Measurements from ENCODE around the gene PLAAT3. TPM values are rescaled to one million over a fixed set of nuclear protein-coding genes. Genes with fewer than 3 reads are reported as not detected.

PLAAT3 gene
- total RNA-seq, 1 experiment from 2014 or later = 0.69 TPM

DNA sequence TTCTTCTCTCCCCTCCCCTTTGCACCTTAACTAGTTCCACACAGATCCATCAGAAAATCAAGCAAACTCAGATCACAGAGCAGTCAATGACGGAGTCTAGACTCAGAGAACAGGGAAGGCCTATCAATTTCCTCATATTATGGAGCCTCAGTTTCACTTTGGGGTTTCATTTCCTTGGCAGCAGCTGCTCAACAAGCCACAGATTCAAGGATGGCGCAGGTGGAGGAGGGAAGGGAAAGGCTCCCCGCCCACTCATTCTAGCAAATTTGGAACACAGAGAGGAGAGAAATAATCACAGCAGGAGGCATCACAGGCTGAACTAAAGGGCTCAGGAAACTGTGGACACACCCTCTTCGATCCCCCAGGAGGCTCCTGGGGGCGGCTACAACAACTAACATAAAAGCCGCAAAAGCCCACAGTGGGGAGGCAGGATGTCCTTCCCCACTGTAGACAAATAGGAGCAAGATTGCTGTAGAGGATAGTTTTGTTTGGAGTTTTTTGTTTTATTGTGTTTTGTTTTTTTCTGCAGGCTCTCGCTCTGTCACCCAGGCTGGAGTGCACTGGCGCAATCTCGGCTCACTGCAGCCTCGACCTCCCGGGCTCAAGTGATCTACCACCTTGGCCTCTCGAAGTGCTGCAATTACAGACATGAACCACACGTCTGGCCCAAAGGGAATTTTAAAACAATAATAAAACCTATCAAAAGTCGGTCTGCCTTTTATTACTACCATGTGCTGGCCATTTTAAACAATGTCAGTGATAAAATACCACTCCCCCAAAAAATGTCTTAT lies 3.4 kb downstream of the PLAAT3 start:
- CTCF ChIA-PET = no interaction called here
- TF ChIP-seq EZH2 (IDR thresholded peaks at IDR 0.05; ENCODE audit: borderline replicate concordance, low read depth, low read length, poor library complexity, severe bottlenecking) = no peak
- TF ChIP-seq, protein P1, sequence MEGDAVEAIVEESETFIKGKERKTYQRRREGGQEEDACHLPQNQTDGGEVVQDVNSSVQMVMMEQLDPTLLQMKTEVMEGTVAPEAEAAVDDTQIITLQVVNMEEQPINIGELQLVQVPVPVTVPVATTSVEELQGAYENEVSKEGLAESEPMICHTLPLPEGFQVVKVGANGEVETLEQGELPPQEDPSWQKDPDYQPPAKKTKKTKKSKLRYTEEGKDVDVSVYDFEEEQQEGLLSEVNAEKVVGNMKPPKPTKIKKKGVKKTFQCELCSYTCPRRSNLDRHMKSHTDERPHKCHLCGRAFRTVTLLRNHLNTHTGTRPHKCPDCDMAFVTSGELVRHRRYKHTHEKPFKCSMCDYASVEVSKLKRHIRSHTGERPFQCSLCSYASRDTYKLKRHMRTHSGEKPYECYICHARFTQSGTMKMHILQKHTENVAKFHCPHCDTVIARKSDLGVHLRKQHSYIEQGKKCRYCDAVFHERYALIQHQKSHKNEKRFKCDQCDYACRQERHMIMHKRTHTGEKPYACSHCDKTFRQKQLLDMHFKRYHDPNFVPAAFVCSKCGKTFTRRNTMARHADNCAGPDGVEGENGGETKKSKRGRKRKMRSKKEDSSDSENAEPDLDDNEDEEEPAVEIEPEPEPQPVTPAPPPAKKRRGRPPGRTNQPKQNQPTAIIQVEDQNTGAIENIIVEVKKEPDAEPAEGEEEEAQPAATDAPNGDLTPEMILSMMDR (conservative IDR thresholded peaks at IDR 0.05; ENCODE audit: low read depth, low read length) = no peak
- BruUV-seq (replicated peaks) = no TSS peak
- peak overlapping the region; percentile 20 for H3K4me3 ChIP-seq (ENCODE audit: low read depth, low read length, poor library complexity, severe bottlenecking)
- peak; percentile 89 for DNase-seq (ENCODE audit: low spot score)
- H3K27me3 ChIP-seq (replicated peaks; ENCODE audit: insufficient read depth, low read depth, low read length, poor library complexity) = no peaks in the 10 kb centered on the region
- intact Hi-C loops (cut with micrococcal nuclease; ENCODE audit: unreplicated experiment) = no loop called here
- H3K27ac ChIP-seq (ENCODE audit: low read depth, low read length, poor library complexity, severe bottlenecking) = no peak overlapping the region
- H3K4me1 ChIP-seq (ENCODE audit: insufficient read depth, low read length, poor library complexity, severe bottlenecking) = peaks cover 20% of the 10 kb centered on the region
- POLR2A ChIA-PET (ENCODE audit: low non-redundant PET) = no interaction called here
- H3K9me3 ChIP-seq (ENCODE audit: low read depth, low read length, poor library complexity, severe bottlenecking) = no peaks in the 10 kb centered on the region
- no peaks in the 10 kb centered on the region for H3K36me3 ChIP-seq (ENCODE audit: insufficient read depth, low read length, poor library complexity, severe bottlenecking)

DNA sequence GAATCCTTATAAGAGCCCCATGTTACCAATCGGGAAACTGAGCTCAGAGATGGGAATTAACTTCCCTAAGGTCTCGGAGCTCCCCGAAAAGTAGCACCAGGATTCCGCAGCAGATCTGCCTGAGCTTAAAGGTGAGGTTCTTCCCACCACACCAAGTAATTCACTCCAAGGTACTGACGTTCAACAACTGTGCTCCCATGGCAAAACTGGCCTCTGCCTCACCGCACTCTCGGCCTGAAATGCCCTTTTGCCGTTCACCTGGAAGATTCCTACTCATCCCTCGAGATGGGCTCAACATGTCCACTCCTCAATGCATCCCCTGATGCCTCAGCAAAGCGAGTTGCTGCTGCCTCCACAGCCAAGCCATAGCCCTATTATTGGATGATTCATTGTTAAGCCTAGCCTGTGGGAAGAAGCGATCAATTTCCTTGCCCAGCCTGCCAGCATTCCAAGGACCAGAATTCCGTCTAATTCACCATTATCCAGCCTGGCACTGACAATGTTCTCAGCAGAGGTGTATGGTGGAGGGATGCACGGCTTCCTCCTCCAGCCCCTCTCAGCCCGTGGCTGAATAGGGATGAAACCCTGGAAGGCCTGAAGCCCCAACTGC lies 4.2 kb downstream of the PLAAT3 start:
- DNase-seq (ENCODE audit: low spot score) = no peak
- no TSS peak for BruUV-seq (replicated peaks)
- Histone ChIP-seq H3K4me1 (ENCODE audit: insufficient read depth, low read length, poor library complexity, severe bottlenecking) (peaks cover 20% of the 10 kb centered on the region), H3K4me3 (ENCODE audit: low read depth, low read length, poor library complexity, severe bottlenecking) (peak overlapping the region; percentile 20), H3K9me3 (ENCODE audit: low read depth, low read length, poor library complexity, severe bottlenecking) (no peaks in the 10 kb centered on the region), H3K27me3 (replicated peaks; ENCODE audit: insufficient read depth, low read depth, low read length, poor library complexity) (no peaks in the 10 kb centered on the region), H3K27ac (ENCODE audit: low read depth, low read length, poor library complexity, severe bottlenecking) (no peak overlapping the region), H3K36me3 (ENCODE audit: insufficient read depth, low read length, poor library complexity, severe bottlenecking) (no peaks in the 10 kb centered on the region)
- intact Hi-C loops (cut with micrococcal nuclease; ENCODE audit: unreplicated experiment) = no loop called here
- POLR2A ChIA-PET (ENCODE audit: low non-redundant PET) = no interaction called here
- CTCF ChIA-PET = no interaction called here
- no peak for TF ChIP-seq EZH2 (IDR thresholded peaks at IDR 0.05; ENCODE audit: borderline replicate concordance, low read depth, low read length, poor library complexity, severe bottlenecking)
- TF ChIP-seq, protein P1 (conservative IDR thresholded peaks at IDR 0.05; ENCODE audit: low read depth, low read length) = no peak

GRCh38 chr11:63609536-63609935 lies 4.7 kb downstream of the PLAAT3 start:
- BruUV-seq (replicated peaks) = no TSS peak
- POLR2A ChIA-PET (ENCODE audit: low non-redundant PET) = no interaction called here

More at GRCh38 chr11:63609536-63609935, 4.7 kb downstream of the PLAAT3 start:
- Histone ChIP-seq H3K27me3 (replicated peaks; ENCODE audit: insufficient read depth, low read depth, low read length, poor library complexity) (no peaks in the 10 kb centered on the region), H3K9me3 (ENCODE audit: low read depth, low read length, poor library complexity, severe bottlenecking) (no peaks in the 10 kb centered on the region), H3K4me3 (ENCODE audit: low read depth, low read length, poor library complexity, severe bottlenecking) (no peak overlapping the region), H3K36me3 (ENCODE audit: insufficient read depth, low read length, poor library complexity, severe bottlenecking) (no peaks in the 10 kb centered on the region), H3K4me1 (ENCODE audit: insufficient read depth, low read length, poor library complexity, severe bottlenecking) (peaks cover 20% of the 10 kb centered on the region), H3K27ac (ENCODE audit: low read depth, low read length, poor library complexity, severe bottlenecking) (no peak overlapping the region)
- CTCF ChIA-PET = no interaction called here
- intact Hi-C loops (cut with micrococcal nuclease; ENCODE audit: unreplicated experiment) = no loop called here
- DNase-seq (ENCODE audit: low spot score) = no peak
- TF ChIP-seq, protein P1 (conservative IDR thresholded peaks at IDR 0.05; ENCODE audit: low read depth, low read length) = no peak
- no peak for TF ChIP-seq EZH2 (IDR thresholded peaks at IDR 0.05; ENCODE audit: borderline replicate concordance, low read depth, low read length, poor library complexity, severe bottlenecking)

Data from A673 (cell line).